Stimulated activated CD8-positive, alpha-beta memory T cell treated with anti-CD3 and anti-CD28 coated beads, Interleukin-7, amount 100 ng/mL, for 24 hours (primary cell): ENCODE data around the gene JPH2.
"Not testable (repeated sequence)": the region's sequence is repeated elsewhere in the genome, so short reads cannot be mapped to it uniquely, and the experiment has no call there.

Experiments
- DNase-seq: peaks from one replicate; pipeline ENCODE4 v3.0.0-alpha.2; 2020; ENCODE audit warnings: low read depth

Gene JPH2

DNA sequence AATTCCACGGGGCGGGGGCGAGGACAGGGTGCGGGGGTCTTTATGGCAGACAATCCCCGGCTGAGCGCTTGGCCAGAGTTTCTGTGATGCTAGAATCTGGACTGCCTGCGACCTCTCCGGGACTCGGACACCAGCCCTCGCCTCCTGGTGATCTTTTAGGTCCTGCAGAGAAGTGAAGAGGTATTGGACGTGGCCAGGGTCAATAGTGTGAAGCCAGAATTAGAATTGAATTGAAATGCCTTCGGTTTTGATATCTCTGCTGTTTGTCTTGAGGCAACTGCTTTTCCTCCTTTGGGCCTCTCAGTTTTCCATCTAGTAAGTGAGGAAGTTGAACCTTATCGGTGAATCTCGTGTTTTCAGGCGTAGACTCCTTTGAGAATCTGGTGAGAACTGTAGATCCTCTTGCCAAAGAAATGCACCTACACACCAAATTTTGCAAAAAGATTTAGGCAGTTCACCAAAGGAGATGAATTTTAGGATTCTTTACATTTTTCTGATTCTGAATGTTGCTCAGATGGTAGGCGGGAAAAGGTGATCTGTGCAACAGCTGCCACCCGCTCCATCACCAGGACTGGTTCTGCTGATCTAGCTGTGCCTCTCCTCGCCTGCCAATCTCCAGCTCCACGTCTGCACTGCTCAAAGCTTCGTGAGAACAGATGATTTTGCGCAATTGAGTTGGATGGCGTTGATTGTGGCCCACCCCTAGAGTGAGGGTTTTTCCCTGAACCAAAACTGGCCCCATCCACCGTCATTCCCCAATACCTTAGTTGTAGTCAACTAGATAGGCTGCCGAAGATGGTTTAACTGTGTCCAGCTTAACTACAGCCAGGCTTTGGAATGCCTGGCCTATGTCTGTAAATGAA is 24.4 kb upstream of the JPH2 start:
- DNase-seq, result no peak

DNA sequence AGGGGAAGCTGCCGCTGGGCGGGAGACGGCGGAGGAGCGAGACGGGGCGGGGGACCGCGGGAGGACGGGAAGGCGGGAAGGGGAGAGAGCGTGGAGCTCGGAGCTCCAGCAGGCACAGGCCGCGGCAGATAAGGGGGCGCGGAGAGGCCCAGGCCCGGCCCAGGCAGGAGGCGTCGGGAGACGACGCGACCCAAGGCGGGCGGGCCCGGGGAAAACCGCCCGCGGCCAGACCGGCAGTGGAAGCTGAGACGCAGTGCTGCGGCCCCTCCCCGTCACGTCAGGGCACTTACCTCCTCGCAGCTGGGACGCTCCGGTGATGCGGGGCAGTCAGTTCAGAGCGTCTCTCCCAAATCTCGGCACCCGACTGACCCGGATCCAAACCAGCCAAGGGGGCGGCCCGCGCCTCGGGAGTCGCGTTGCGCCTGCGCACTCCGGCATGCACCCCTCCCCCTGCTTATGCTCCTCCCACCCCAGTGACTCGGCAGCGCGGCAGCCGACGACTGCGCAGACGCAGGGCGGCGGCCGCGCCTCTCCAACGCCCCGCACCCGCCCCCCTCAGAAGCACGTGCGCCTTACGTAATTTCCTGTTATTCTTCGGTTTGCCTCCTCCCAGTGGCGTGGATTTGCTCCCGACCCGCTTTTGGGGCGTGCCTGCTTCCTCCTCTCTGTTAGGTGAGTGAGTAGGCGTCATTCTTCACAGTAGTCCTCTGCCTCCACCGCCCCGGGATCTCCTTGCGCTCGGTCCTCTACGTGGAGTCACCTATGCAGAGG is 23.6 kb upstream of the JPH2 start, which contains the start of gene OSER1:
Gene OSER1 (minus strand): TSS at position 366 of the 771 bp plus-strand sequence. CDS start 3,814 bp downstream, outside the sequence.
- peak; percentile 94 for DNase-seq

DNA sequence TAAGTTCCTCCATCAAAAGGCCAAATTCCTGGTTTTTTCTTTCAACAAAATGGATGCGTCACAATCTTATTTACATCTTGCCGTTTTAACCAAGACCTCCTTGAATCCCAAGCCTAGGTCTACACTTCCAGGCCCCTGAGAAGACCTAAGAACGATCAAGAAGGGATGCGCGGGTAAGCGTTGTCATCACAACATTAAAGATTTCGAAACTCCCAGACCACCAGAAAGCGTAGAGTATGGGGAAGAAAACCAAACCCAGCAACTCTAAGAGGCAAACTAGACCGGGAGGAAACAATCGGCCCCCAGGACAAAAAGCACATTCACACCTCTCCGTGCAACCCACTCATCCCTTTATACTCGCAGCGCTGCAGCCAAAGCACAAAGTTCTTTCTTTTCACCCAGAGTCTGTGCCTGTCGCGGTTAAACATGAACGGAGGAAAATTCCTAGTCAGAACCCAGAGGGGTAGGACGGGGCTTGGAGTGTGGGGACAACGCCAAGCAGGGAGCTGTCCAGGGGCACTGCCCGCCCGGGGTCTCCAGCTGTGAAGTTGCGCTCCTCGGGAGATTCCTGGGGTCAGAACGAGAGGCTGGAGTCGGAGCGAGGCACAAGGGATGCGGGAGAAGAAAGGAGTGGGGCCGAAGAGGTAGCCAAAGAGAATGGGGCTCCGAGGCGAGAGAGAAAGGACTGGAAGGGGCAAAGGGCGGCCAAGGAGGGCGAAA is 22.9 kb upstream of the JPH2 start:
- DNase-seq, result no peak

DNA sequence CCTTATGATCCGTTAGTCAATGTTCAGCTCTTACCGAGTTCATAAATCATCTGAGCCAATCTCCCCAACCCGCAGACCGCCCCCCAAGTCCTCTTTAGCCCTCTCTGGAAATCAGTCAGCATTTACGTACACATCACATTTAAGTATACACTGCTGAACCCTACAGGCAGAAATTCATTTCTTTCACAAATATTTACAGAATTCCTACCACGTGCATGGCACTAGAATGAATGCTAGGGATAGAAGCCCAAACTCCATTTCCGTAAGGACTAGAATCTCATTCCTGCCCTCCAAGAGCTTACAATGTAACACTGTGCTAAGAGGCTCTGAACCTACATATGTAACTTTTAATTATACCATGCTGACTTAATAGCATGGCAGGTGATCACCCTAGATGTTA is 21.8 kb upstream of the JPH2 start:
- DNase-seq, result no peak

DNA sequence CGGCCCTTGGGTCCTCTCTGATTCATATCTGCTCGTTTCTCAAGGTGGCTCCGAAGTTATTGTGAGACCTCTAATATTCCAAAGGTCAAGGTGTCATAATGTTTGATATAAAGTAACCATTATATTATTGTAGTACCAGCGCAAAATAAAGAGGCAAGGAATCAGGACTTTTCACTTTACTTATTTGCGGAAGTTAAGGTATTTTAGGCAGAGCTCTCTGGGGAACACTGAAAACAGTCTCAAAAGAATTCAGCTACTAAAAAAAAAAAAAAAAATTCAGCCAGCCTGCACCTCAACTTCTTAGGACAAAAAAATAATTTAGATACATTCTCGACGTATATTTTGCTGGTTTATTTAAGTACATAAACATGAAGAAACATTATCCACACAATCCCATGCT is 21.2 kb upstream of the JPH2 start:
- no peak for DNase-seq

GRCh38 chr20:44207126-44207723 is 20.2 kb upstream of the JPH2 start:
- DNase-seq, result no peak

- DNase-seq, result no peak
Observed at GRCh38 chr20:44206132-44206531, 19.1 kb upstream of the JPH2 start.

DNA sequence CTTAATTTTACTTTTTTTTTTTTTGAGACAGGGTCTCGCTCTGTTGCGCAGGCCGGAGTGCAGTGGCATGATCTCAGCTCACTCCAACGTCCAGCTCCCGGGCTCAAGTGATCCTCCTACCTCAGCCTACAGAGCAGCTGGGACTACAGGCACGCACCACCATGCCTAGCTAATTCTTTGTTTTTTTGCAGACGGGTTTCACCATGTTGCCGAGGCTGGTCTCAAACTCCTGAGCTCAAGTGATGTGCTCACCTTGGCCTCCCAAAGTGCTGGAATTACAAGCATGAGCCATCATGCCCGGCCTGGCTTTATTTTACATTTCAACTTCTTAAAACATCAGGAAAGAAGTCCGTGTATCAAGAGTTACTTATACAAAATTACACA is 17.8 kb upstream of the JPH2 start:
- DNase-seq, result no peak

- no peak for DNase-seq
Observed at GRCh38 chr20:44204156-44204831, 17.3 kb upstream of the JPH2 start.

- no peak for DNase-seq
Observed at GRCh38 chr20:44203161-44203560, 16.2 kb upstream of the JPH2 start.

GRCh38 chr20:44200983-44201382 is 14.0 kb upstream of the JPH2 start:
- no peak for DNase-seq

GRCh38 chr20:44200371-44200770 is 13.4 kb upstream of the JPH2 start:
- no peak for DNase-seq

DNA sequence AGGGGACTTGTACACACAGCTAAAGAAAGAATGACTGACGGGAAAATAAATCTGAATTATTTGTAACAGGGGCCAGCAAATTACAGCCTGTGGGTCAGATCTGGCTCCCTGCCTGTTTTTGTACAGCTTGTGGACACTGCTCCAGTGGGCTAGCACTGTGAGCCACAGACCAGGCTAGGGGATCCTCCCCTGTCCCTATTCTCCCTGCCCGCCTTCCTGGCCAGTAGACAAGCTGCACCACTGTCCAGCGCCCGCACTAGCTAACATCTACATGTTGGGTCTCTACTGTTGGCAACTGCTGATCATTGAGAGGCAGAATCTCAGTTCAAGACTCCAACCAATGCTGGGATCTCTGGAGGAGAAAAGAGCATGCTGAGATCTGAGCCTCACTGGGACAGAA is 12.9 kb upstream of the JPH2 start:
- no peak for DNase-seq

- no peak for DNase-seq
Observed at GRCh38 chr20:44198872-44199271, 11.9 kb upstream of the JPH2 start.

- no peak for DNase-seq
Observed at GRCh38 chr20:44196271-44196670, 9.3 kb upstream of the JPH2 start.

DNA sequence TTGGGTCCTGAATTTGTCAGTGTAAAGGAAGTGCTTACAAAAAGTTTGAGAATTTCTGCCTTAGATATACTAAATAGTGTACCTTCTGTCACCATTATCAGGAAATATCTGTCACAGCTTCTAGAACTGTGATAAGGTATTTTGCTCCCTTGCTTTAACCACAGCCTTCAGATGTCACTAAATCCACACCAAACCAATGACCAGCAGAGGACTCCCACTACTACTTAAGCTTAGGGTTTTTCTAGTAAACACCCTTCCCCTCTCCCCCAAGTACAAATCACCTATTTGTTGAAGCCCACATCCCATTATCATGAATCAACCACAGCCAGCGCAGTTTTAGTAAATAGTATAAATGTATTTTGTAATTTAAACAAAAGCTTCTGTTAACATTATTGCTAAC is 8.6 kb upstream of the JPH2 start:
- no peak for DNase-seq

DNA sequence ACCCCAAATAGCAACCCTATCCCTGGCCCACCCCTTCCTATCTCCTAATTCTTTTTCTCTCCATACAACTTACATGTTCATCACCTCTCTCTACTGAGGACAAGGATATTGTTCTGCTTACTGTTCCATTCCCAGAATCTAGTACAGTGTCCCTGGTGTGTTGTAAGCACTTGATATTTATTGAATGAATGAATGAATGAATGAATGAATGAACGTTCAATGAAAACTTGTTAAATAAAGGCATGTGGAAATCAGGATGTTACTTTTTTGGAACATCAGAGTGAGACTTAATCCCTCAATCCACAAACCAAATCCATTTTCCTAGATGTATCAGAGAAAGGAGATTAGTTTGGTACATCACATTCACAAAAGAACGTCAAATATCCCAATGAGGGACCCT is 6.8 kb upstream of the JPH2 start:
- no peak for DNase-seq

GRCh38 chr20:44191640-44192039 is 4.7 kb upstream of the JPH2 start:
- not testable (repeated sequence) for DNase-seq

DNA sequence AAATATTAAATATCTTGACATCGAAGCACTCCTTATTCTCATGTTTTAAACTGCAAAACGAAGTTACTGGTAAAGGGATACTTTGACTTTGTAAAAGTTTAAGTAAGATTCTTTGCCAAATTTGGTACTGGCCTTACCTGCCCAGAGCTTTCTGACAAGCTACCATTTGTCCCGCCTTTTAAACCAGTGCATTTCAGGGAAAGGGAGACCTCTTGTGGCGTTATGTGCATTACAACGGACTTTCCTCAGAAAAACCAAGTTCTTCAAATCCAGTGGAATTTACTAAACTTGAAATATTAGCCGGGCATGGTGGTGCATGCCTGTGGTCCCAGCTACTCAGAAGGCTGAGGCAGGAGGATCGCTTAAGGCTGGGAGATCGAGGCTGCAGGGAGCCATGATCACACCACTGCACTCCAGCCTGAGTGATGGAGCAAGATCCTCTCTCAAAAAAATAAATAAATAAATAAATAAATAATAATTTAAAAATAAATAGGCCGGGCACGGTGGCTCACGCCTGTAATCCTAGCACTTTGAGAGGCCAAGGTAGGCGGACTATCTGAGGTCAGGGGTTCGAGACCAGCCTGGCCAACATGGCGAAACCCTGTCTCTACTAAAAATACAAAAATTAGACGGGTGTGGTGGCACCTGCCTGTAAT is 3.3 kb upstream of the JPH2 start:
- not testable (repeated sequence) for DNase-seq

- DNase-seq, result no peak
Observed at GRCh38 chr20:44188752-44189151, 1.8 kb upstream of the JPH2 start.
